SJSA1 (cell line): ENCODE data around the gene EXOC2. TPM values are rescaled to one million over a fixed set of nuclear protein-coding genes. Genes with fewer than 3 reads are reported as not detected.

ENCODE experiments used
- DNase-seq, 2 experiments: peaks; one replicate each; pipeline ENCODE4 v3.0.0-alpha.2; 2015 to 2020; ENCODE audit warnings: low spot score in 2 of 2, low read depth in 1 of 2
- H3K27ac ChIP-seq: fragments of 250-450 bp; sonication (Bioruptor Pico); 2 replicates; pipeline ENCODE4 v1.5.1; 2020; ENCODE audit warnings: mild to moderate bottlenecking, moderate library complexity
- H3K27me3 ChIP-seq: fragments of 250-450 bp; sonication (Bioruptor Pico); replicated peaks from 2 replicates; pipeline ENCODE4 v1.5.1; 2020; ENCODE audit warnings: mild to moderate bottlenecking, moderate library complexity
- H3K36me3 ChIP-seq: fragments of 250-450 bp; sonication (Bioruptor Pico); 2 replicates; pipeline ENCODE4 v1.5.1; 2020; ENCODE audit warnings: mild to moderate bottlenecking
- H3K4me1 ChIP-seq: fragments of 250-450 bp; sonication (Bioruptor Pico); replicated peaks from 2 replicates; pipeline ENCODE4 v1.6.1; 2021; ENCODE audit warnings: mild to moderate bottlenecking
- H3K4me3 ChIP-seq: fragments of 250-450 bp; sonication (Bioruptor Pico); 2 replicates; pipeline ENCODE4 v1.5.1; 2020; ENCODE audit warnings: mild to moderate bottlenecking
- H3K9me3 ChIP-seq: fragments of 250-450 bp; sonication (Bioruptor Pico); replicated peaks from 2 replicates; pipeline ENCODE4 v1.5.1; 2020; ENCODE audit warnings: mild to moderate bottlenecking
- total RNA-seq: library from RNA; depleted of rRNA; stranded (reverse); fragments of >200 nt; shearing (Covaris generic); gene quantifications from 2 replicates; pipeline ENCODE4 v1.2.3, GENCODE V29; 2014

EXOC2 gene
- total RNA-seq, 1 experiment from 2014 or later = 86.5 TPM

DNA sequence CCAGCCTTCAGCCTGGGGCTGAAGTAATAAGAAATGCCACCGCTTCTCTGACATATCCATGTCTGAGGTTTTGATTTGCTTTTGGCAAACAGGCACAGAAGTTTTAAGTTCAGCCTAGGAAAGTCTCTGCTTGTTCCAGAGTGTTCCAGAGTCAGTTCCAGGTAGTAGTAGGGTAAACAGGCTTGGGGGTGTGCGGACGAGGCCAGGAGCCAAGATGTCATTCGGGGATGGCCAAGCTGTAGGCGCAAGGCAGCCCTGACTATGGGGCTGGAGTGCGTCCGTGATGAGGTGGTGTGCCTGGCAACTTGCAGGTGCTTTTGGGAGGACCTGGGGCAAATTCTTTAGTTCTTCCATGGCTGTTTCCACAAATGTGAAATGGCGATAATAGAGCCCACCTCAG lies 241.1 kb downstream of the EXOC2 start:
- peaks cover 11% of the 10 kb centered on the region for H3K27me3 ChIP-seq
- no peak for DNase-seq
- no peaks in the 10 kb centered on the region for H3K9me3 ChIP-seq
- 0 out of 2 replicates have a peak, but pooled peaks cover 1% of the 10 kb centered on the region for H3K4me1 ChIP-seq
- H3K4me3 ChIP-seq = no peak overlapping the region
- no peak overlapping the region for H3K27ac ChIP-seq
- H3K36me3 ChIP-seq = no peaks in the 10 kb centered on the region

DNA sequence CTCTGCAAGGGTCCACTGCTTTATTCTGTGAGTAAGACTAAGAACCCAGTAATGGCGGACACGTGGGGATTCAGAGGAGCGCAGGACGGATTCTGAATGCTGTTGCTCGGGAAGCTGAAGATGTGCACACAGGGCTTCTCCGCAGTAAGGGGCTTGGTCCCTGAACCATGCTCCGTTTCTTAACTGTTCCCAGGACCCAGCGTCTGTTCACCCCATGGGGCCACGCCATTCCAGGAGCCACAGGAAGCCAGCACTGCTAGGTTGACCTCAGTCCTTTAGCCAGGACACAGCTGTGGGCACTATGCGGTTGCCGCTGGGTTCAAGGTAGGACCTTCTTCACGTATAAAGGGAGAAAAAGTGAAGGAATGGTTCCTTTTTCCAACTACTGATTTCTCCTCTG lies 241.6 kb downstream of the EXOC2 start:
- H3K4me3 ChIP-seq = no peak overlapping the region
- H3K27me3 ChIP-seq = peaks cover 11% of the 10 kb centered on the region
- no peak for DNase-seq
- no peak overlapping the region for H3K27ac ChIP-seq
- H3K9me3 ChIP-seq = no peaks in the 10 kb centered on the region
- no peaks in the 10 kb centered on the region for H3K36me3 ChIP-seq
- 0 out of 2 replicates have a peak, but pooled peaks cover 3% of the 10 kb centered on the region for H3K4me1 ChIP-seq

DNA sequence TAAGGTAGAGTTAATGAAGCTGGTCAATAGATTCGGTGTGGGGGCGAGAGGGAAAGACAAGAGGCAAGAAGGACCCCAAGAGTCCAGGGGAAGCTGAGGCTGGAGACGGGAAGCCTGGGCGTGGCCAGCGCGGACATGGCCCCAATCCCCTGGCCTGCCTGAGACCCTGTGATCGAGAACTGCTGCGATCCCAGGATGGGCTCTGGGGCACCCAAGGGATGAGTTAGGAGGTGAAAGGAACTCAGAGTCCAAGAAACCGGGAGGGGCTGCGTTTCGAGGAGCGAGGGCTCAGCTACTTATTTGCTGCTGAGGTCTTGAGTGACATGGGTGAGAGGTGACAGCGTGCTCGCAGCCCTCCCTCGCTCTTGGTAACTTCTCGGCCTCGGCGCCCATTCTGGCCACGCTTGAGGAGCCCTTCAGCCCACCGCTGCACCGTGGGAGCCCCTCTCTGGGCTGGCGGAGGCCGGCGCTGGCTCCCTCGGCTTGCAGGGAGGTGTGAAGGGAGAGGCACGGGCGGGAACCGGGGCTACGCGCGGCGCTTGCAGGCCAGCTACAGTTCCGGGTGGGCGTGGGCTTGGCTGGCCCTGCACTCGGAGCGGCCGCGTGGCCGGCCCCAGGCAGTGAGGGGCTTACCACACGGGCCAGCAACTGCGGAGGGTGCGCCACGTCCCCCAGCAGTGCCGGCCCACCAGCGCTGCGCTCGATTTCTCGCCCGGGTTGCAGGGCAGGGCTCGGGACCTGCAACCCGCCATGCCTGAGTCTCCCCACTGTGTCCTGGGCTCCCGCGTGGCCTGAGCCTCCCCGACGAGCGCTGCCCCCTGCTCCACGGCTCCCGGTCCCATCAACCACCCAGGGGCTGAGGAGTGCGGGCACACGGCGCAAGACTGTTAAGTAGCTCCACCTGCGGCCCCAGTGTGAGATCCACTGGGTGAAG lies 243.2 kb downstream of the EXOC2 start:
- H3K27me3 ChIP-seq = peaks cover 11% of the 10 kb centered on the region
- peaks cover 3% of the 10 kb centered on the region; the same call in 1 of the 2 replicates for H3K4me1 ChIP-seq
- no peaks in the 10 kb centered on the region for H3K9me3 ChIP-seq
- no peak overlapping the region for H3K4me3 ChIP-seq
- H3K27ac ChIP-seq = no peak overlapping the region
- no peak for DNase-seq
- no peaks in the 10 kb centered on the region for H3K36me3 ChIP-seq

DNA sequence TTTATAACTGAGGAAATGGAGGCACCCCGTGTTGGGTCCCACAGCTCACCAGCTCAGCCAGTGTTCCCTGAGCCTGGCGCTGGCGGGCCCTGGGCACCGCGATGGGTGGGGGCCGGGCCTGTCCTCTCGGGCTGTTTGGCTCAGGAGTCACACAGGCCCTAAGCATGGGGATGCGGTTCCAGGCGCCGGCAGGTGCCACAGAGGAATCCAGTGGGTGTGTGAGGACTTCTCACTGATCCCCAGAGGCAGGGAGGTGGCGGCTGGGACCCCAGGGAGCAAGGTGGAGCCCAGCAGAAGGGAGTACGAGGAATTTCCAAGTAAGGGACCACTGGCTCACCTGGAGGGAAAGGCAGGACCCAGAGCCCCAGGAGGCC lies 243.9 kb downstream of the EXOC2 start:
- no peaks in the 10 kb centered on the region for H3K36me3 ChIP-seq
- H3K4me1 ChIP-seq = peaks cover 3% of the 10 kb centered on the region; the same call in 1 of the 2 replicates
- no peak for DNase-seq

DNA sequence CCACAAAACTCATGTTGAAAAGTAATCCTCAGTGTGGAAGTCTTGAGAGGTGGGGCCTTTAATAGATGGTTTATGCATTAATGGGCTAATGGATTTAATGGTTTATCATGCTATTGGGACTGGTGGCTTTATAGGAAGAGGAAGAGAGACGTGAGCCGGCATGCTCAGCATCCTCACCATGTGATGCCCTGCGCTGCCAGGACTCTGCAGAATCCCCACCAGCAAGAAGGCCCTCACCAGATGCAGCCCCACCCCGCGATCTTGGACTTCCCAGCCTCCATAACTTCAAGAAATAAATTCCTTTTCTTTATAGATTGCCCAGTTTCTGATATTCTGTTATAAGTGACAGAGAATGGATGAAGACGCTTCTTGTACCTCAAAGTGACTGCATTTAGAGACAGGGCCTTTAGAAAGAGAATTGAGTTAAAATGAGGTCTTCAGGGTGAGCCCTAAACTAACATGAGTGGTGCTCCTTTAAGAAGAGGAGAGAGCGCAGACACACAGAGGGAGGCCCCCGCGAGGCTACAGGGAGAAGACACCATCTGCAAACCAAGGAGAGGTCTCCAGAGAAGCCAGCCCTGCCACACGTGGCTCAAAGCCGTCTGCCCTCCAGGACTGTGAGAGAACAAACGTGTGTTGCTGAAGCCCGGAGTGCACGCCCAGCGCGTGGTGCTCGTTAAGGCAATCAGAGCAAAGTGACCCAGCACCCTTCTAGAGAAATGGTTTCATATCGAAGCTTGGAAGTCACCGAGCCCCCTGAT lies 244.5 kb downstream of the EXOC2 start:
- no peak overlapping the region for H3K4me3 ChIP-seq
- H3K27me3 ChIP-seq = peaks cover 3% of the 10 kb centered on the region; the same call in 1 of the 2 replicates
- no peaks in the 10 kb centered on the region for H3K9me3 ChIP-seq
- H3K36me3 ChIP-seq = no peaks in the 10 kb centered on the region
- DNase-seq = no peak
- H3K27ac ChIP-seq = no peak overlapping the region
- peaks cover 3% of the 10 kb centered on the region; the same call in 1 of the 2 replicates for H3K4me1 ChIP-seq

More for the DNA sequence above, 243.9 kb downstream of the EXOC2 start:
- Histone ChIP-seq H3K9me3 (no peaks in the 10 kb centered on the region), H3K27me3 (peaks cover 7% of the 10 kb centered on the region), H3K27ac (no peak overlapping the region), H3K4me3 (no peak overlapping the region)

DNA sequence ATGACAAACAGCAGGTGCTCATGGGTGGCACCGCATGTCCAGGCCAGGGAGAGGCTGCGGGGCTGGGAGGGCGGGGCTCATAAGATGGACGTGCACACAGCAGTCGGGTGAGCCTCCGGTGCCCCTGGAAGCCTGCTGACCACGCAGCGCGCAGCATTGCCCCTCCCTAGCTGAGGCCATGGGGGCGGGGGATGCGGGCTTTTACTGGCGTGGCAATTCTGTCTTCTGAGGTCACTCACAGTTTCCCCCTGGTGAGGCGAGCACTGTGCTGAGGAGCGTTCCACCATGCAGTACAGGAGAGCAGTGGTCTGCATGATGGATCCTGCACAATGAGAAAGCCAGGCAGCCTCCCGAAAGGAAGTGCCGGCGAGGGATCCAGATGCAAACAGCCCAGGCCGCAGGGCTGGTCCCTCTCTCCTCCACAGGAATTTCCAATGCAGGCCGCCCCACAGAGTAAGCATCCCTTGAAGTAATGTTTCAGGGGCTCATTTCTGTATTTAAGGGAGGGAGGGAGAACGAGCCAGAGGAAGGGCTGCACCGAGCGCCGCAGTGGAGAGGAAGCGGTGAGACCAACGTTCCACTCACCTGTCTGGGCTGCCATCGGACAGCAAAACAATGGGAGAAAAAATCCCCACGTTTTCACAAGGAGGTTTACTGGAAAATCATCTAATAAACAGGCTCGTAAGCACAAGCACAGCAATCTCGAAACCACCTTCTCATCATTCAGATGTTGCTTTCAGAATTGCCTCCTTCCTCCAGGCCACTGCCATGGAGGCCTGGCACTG lies 245.4 kb downstream of the EXOC2 start:
- H3K27ac ChIP-seq = no peak overlapping the region
- no peaks in the 10 kb centered on the region for H3K36me3 ChIP-seq
- DNase-seq = no peak
- no peaks in the 10 kb centered on the region for H3K27me3 ChIP-seq
- no peaks in the 10 kb centered on the region for H3K9me3 ChIP-seq
- H3K4me3 ChIP-seq = no peak overlapping the region
- peaks cover 3% of the 10 kb centered on the region; the same call in 1 of the 2 replicates for H3K4me1 ChIP-seq

DNA sequence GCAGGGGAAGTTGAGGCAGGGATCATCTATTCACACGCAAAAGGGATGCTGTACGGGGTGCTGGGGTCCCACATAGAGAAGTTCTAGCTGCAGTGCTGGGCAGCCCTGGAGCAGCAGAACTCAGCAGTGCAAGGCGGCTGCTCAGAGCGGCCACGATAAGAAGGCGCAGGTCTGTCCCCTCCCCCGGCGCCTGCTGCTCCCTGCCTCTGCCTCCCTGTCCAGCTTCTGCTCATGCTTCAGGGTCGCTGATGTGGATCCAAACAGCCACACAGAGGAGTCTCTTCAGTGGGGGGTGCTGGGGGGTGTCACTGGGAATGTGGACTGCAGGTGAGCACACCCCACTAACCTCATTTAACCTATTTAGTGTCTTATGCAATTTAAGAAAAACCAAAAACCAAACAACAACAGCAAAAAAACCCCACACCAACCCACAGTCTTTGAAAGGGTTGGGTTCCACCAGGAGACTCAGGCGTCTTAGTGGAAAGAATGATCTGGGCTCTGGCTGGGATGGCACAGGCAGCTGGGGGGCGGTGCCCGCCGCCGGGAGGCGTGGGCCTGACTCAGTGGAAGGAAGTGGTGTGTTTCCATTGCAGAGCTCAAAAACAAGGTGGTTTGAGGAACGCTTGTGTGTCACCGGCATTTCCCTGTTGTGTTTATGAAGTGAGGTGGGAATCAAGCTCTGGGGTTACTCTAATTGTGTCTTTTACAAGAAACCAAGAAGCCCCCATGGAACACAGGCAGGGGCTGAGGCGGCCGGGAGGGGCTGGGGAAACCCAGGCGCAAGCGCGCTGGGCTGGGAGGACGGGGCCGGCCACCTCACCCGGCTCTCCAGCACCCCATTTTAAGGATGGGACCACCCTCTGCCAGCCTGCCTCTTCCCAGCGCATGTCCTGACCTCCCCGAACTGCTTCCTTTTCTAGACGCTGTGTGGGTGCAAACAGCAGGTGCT lies 246.2 kb downstream of the EXOC2 start:
- H3K9me3 ChIP-seq = no peaks in the 10 kb centered on the region
- H3K4me1 ChIP-seq = peaks cover 3% of the 10 kb centered on the region; the same call in 1 of the 2 replicates
- no peaks in the 10 kb centered on the region for H3K27me3 ChIP-seq
- no peak overlapping the region for H3K4me3 ChIP-seq
- H3K27ac ChIP-seq = no peak overlapping the region
- DNase-seq = no peak
- no peaks in the 10 kb centered on the region for H3K36me3 ChIP-seq

DNA sequence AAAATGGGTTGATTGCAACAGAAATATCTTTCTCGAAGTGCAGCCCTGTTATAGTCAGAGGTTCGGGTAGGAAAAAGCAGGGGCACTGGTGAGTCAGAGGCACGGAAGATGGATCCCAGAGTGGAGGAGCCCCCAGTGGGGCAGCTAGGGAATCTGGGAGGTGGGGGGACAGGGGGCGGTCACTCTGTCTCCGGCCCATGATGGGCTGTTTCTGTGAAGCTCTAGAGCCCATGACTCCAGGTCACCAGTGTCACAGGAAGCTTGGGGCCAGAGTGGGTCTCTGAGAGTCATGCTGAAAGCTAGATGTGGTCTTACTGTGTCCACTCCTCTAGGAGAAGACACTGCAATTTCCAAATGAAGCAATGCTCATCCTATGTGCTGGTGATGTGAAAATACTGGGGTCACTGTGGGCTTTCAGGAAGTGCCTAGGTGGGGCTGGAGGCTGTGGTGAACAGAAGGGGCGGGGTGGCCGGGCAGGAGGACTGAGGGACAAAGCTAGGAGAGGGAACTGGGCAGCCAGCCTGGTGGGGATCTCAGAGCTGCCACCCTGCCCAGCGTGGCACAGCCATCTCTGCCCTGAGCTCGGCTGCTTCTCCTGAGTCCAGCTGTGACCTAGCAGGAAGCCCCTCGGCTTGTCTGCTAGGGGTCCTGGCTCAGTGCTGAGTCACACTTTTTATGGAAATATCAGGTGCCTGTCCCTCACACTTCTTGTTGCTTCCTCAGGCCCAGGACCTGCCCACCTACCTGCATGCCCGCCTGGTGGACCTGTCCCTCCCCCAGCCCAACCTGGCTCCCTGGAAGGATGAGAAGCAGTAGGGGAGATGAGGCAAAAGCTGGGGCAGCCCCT lies 247.1 kb downstream of the EXOC2 start:
- DNase-seq = no peak
- no peak overlapping the region for H3K27ac ChIP-seq
- H3K27me3 ChIP-seq = no peaks in the 10 kb centered on the region
- H3K9me3 ChIP-seq = no peaks in the 10 kb centered on the region
- H3K4me3 ChIP-seq = no peak overlapping the region
- H3K4me1 ChIP-seq = peaks cover 3% of the 10 kb centered on the region; the same call in 1 of the 2 replicates
- no peaks in the 10 kb centered on the region for H3K36me3 ChIP-seq

DNA sequence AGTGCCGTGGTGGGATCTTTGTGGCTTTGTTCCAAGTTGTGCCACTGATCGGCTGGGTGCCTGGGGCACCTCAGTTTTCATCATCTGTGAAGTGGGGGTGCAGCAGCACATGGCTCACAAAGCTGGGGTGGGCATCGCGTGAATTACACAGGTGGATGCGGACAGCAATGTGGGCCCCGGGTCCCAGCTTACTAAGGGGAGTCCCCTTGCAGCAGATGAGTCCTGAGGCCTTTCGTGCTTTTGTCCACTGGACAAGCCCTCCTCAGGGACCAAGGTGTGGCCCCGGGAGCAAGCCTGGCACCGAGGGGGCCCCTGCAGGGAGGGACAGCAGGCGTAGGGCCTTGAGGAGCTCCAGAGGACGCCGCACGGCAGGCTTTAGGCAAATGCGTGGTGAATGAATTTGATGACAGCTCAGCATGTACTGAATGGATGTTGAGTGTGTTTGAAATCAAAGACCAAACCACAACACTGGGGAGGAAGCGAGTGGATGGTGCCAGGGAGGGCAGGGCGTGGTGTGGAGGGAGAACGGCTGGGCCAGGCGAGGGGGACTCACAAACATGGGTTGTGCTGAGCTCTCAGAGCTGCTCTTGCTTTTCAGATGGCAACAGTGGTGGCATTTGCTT lies 248.2 kb downstream of the EXOC2 start:
- peaks cover 3% of the 10 kb centered on the region; the same call in 1 of the 2 replicates for H3K4me1 ChIP-seq
- no peaks in the 10 kb centered on the region for H3K9me3 ChIP-seq
- no peaks in the 10 kb centered on the region for H3K36me3 ChIP-seq
- H3K27ac ChIP-seq = no peak overlapping the region
- no peaks in the 10 kb centered on the region for H3K27me3 ChIP-seq
- DNase-seq = no peak
- H3K4me3 ChIP-seq = no peak overlapping the region

DNA sequence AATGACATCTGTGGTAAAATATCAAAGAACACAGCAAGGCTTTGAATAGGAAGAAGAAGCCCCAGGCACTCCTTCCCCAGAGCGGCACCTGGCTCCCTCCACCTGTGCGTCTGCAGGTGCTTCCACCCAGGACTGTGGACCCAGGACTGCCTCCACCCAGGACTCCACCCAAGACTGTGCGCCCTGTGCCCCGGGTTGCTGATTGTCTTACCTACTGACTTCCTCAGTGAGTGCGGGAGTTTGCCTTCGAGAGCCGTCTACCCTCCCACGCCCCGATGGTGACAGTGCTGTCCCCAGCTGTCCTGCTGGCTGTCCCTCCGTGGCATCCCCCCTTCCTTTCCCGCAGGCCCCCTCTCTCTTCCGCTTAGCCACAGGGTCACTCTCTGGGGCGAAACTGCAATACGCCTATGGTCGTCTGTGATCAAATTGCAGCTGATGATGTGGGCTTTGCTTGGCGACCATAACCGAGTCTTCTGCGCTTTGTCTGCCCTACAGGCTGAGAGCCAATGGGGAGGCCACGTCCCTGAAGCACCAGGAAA lies 249.2 kb downstream of the EXOC2 start:
- Histone ChIP-seq H3K27me3 (no peaks in the 10 kb centered on the region), H3K9me3 (no peaks in the 10 kb centered on the region), H3K4me3 (no peak overlapping the region), H3K36me3 (no peaks in the 10 kb centered on the region), H3K27ac (no peak overlapping the region), H3K4me1 (peaks cover 3% of the 10 kb centered on the region; the same call in 1 of the 2 replicates)
- no peak for DNase-seq

DNA sequence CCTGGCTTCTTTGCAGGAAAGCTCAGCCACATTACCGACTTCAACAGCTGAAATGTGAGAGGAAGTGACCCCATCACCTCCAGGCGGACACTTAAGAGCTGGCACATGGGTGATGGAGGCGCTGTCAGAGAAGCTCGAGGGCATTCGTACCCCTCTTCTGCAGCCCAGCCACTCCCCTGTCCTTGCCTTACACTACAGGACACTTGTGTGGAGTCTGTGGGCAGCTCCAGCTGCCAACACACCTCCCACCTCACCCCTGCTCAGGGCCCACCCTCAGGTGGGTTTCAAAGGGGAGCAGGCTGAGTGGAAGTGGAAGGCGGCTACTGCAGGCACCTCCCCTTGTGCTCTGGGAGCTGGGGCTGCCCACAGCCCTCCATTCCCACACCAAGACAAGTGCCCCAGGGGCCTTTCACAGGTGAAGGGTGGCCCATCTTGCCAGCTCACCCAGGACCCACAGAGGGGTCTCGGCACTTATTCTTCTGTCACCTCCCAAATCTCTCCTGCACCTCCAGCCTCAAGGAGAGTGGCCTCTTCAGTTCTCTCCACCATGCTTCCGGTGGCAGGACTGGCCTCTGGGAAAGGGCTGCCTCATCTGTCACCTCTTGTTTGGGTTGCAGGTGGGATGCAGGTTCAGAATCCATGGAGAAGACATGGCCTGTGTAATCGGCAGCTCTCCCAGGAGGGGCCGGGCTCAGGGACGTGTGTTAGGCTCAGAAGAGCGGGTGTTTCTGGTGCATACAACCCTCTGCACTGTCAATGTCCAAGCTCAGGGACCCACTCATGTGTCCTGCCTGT lies 251.6 kb downstream of the EXOC2 start:
- Histone ChIP-seq H3K27ac (no peak overlapping the region), H3K9me3 (no peaks in the 10 kb centered on the region), H3K36me3 (no peaks in the 10 kb centered on the region), H3K27me3 (no peaks in the 10 kb centered on the region), H3K4me3 (no peak overlapping the region), H3K4me1 (peaks cover 13% of the 10 kb centered on the region)
- DNase-seq = no peak
